ENCODE data around the gene MLH1.
"Not testable (repeated sequence)": the region's sequence is repeated elsewhere in the genome, so short reads cannot be mapped to it uniquely, and the experiment has no call there.

The MLH1 gene

GRCh38 chr3:36993326-36994283, at the start of gene MLH1:
MLH1 (plus strand) TSS chr3:36993518; CDS start chr3:36993548, 30 bp downstream.
- DNase-seq = no peak

- no peak for DNase-seq
Measured at GRCh38 chr3:36943601-36944000, 49.7 kb upstream of the MLH1 start.

GRCh38 chr3:36944012-36944640, 49.2 kb upstream of the MLH1 start:
- DNase-seq = peak in 3 of 6 experiments; percentile 37 to 57 (median 40)

GRCh38 chr3:36944641-36945270, 48.6 kb upstream of the MLH1 start, which contains the start of gene TRANK1:
TRANK1 (minus strand) TSS chr3:36945054; CDS start chr3:36944809, 245 bp downstream.
- DNase-seq = peak; percentile 56 to 79 (median 74)

GRCh38 chr3:36945333-36945980, 47.9 kb upstream of the MLH1 start:
- DNase-seq = no peak

GRCh38 chr3:36947814-36948213, 45.5 kb upstream of the MLH1 start:
- not testable (repeated sequence) for DNase-seq

GRCh38 chr3:36954452-36955134, 38.7 kb upstream of the MLH1 start:
- no peak for DNase-seq

GRCh38 chr3:36956155-36956554, 37.2 kb upstream of the MLH1 start:
- DNase-seq = no peak

- no peak for DNase-seq
Measured at GRCh38 chr3:36957063-36957462, 36.3 kb upstream of the MLH1 start.

GRCh38 chr3:36957862-36958686, 35.2 kb upstream of the MLH1 start:
- no peak for DNase-seq

- DNase-seq = no peak
Measured at GRCh38 chr3:36959821-36960220, 33.5 kb upstream of the MLH1 start.

- DNase-seq = no peak
Measured at GRCh38 chr3:36960502-36960901, 32.8 kb upstream of the MLH1 start.

- not testable (repeated sequence) for DNase-seq
Measured at GRCh38 chr3:36963008-36963407, 30.3 kb upstream of the MLH1 start.

GRCh38 chr3:36964331-36964730, 29.0 kb upstream of the MLH1 start:
- DNase-seq = no peak

GRCh38 chr3:36964817-36965216, 28.5 kb upstream of the MLH1 start:
- DNase-seq = no peak

GRCh38 chr3:36965440-36965839, 27.9 kb upstream of the MLH1 start:
- no peak for DNase-seq

GRCh38 chr3:36969085-36969484, 24.2 kb upstream of the MLH1 start:
- DNase-seq = no peak

- DNase-seq = peak in 2 of 6 experiments; percentile 2 to 11
Measured at GRCh38 chr3:36969540-36970432, 23.5 kb upstream of the MLH1 start.

- no peak for DNase-seq
Measured at GRCh38 chr3:36972163-36972562, 21.2 kb upstream of the MLH1 start.

GRCh38 chr3:36973139-36973538, 20.2 kb upstream of the MLH1 start:
- DNase-seq = no peak

Measured in stimulated activated naive CD4-positive, alpha-beta T cell (primary cell).